ENCODE results near the gene PCK1.

The PCK1 gene

GRCh38 chr20:57561356-57562279, 708 bp downstream of the PCK1 start:
- FAIRE-seq: no peak

- FAIRE-seq: no peak
Observed at GRCh38 chr20:57562541-57563465, 1.9 kb downstream of the PCK1 start.

GRCh38 chr20:57563522-57563921, 2.6 kb downstream of the PCK1 start:
- FAIRE-seq: no peak

GRCh38 chr20:57564180-57564802, 3.4 kb downstream of the PCK1 start:
- FAIRE-seq: no peak

- no peak for FAIRE-seq
Observed at GRCh38 chr20:57564951-57565642, 4.2 kb downstream of the PCK1 start.

- FAIRE-seq: no peak
Observed at GRCh38 chr20:57566399-57566798, 5.5 kb downstream of the PCK1 start.

- FAIRE-seq: no peak
Observed at GRCh38 chr20:57566803-57567459, 6.0 kb downstream of the PCK1 start.

GRCh38 chr20:57567471-57568079, 6.7 kb downstream of the PCK1 start:
- FAIRE-seq: no peak

GRCh38 chr20:57568088-57568896, 7.4 kb downstream of the PCK1 start:
- FAIRE-seq: no peak

GRCh38 chr20:57568960-57569359, 8.1 kb downstream of the PCK1 start:
- no peak for FAIRE-seq

- peak; percentile 76 for FAIRE-seq
Observed at GRCh38 chr20:57570145-57570850, 9.4 kb downstream of the PCK1 start.

GRCh38 chr20:57570920-57571319, 10.0 kb downstream of the PCK1 start:
- FAIRE-seq: no peak

- FAIRE-seq: no peak
Observed at GRCh38 chr20:57571782-57572416, 11.0 kb downstream of the PCK1 start.

GRCh38 chr20:57573242-57573641, 12.3 kb downstream of the PCK1 start:
- peak; percentile 83 for FAIRE-seq

GRCh38 chr20:57573894-57574293, 13.0 kb downstream of the PCK1 start:
- FAIRE-seq: no peak

GRCh38 chr20:57574954-57575353, 14.0 kb downstream of the PCK1 start:
- no peak for FAIRE-seq

GRCh38 chr20:57576002-57576401, 15.1 kb downstream of the PCK1 start:
- no peak for FAIRE-seq

GRCh38 chr20:57576617-57577550, 16.0 kb downstream of the PCK1 start:
- FAIRE-seq: no peak
